Activated naive CD8-positive, alpha-beta T cell treated with anti-CD3 and anti-CD28 coated beads, Interleukin-2, amount 50 U/mL, for 24 hours (primary cell): ENCODE results near the gene CHPT1.
"Not testable (repeated sequence)": the region's sequence is repeated elsewhere in the genome, so short reads cannot be mapped to it uniquely, and the experiment has no call there.

Experiments used
- ATAC-seq: fragments of 150-1000 bp; cut with Tn5 transposase; one replicate; pipeline ENCODE4 v1.10.0; 2021
- DNase-seq: peaks from one replicate; pipeline ENCODE4 v3.0.0; 2021
- H3K27ac Mint-ChIP-seq: one replicate; pipeline ENCODE4 v1.8.0; 2021; ENCODE audit warnings: mild to moderate bottlenecking, mixed read lengths
- H3K27me3 Mint-ChIP-seq: one replicate; pipeline ENCODE4 v1.8.0; 2021; ENCODE audit warnings: mixed read lengths
- H3K36me3 Mint-ChIP-seq: one replicate; pipeline ENCODE4 v1.8.0; 2021; ENCODE audit warnings: low read depth, mixed read lengths
- H3K4me1 Mint-ChIP-seq: one replicate; pipeline ENCODE4 v1.8.0; 2021; ENCODE audit warnings: mixed read lengths
- H3K4me3 Mint-ChIP-seq: one replicate; pipeline ENCODE4 v1.8.0; 2021; ENCODE audit warnings: mild to moderate bottlenecking, moderate library complexity, mixed read lengths
- H3K9me3 Mint-ChIP-seq: one replicate; pipeline ENCODE4 v1.8.0; 2021; ENCODE audit warnings: mixed read lengths

The CHPT1 gene

GRCh38 chr12:101697197-101697929, at the start of gene CHPT1:
CHPT1 (plus strand) TSS chr12:101697640; CDS start chr12:101697862, 222 bp downstream.
- ATAC-seq (peak; percentile 73), DNase-seq (peak; percentile 66)
- Mint-ChIP-seq H3K27ac (peak within 1 kb of the TSS; percentile 78), H3K9me3 (no peaks in the 10 kb centered on the region), H3K4me1 (peaks cover 26% of the 10 kb centered on the region), H3K4me3 (peak within 1 kb of the TSS; percentile 86), H3K27me3 (no peaks in the 10 kb centered on the region), H3K36me3 (no peaks in the 10 kb centered on the region)

- H3K36me3 Mint-ChIP-seq: no peaks in the 10 kb centered on the region
- no peaks in the 10 kb centered on the region for H3K9me3 Mint-ChIP-seq
- H3K27ac Mint-ChIP-seq: no peak overlapping the region
- DNase-seq (no peak), ATAC-seq (no peak)
- peaks cover 16% of the 10 kb centered on the region for H3K27me3 Mint-ChIP-seq
- peaks cover 9% of the 10 kb centered on the region for H3K4me1 Mint-ChIP-seq
- no peak overlapping the region for H3K4me3 Mint-ChIP-seq
These were observed 49.7 kb upstream of the CHPT1 start for GRCh38 chr12:101647711-101648110.

GRCh38 chr12:101648195-101648594, 49.2 kb upstream of the CHPT1 start:
- DNase-seq (no peak), ATAC-seq (peak; percentile 81)
- H3K27me3 Mint-ChIP-seq: peaks cover 16% of the 10 kb centered on the region
- H3K9me3 Mint-ChIP-seq: no peaks in the 10 kb centered on the region
- H3K27ac Mint-ChIP-seq: no peak overlapping the region
- peaks cover 9% of the 10 kb centered on the region for H3K4me1 Mint-ChIP-seq
- H3K36me3 Mint-ChIP-seq: no peaks in the 10 kb centered on the region
- H3K4me3 Mint-ChIP-seq: no peak overlapping the region

GRCh38 chr12:101650346-101651117, 46.9 kb upstream of the CHPT1 start:
- peaks cover 9% of the 10 kb centered on the region for H3K4me1 Mint-ChIP-seq
- no peaks in the 10 kb centered on the region for H3K36me3 Mint-ChIP-seq
- H3K27me3 Mint-ChIP-seq: peaks cover 14% of the 10 kb centered on the region
- H3K4me3 Mint-ChIP-seq: no peak overlapping the region
- no peaks in the 10 kb centered on the region for H3K9me3 Mint-ChIP-seq
- H3K27ac Mint-ChIP-seq: no peak overlapping the region
- DNase-seq (no peak), ATAC-seq (no peak)

- H3K36me3 Mint-ChIP-seq: no peaks in the 10 kb centered on the region
- H3K4me1 Mint-ChIP-seq: peaks cover 2% of the 10 kb centered on the region
- H3K27me3 Mint-ChIP-seq: peaks cover 11% of the 10 kb centered on the region
- H3K9me3 Mint-ChIP-seq: no peaks in the 10 kb centered on the region
- ATAC-seq: no peak
- no peak overlapping the region for H3K4me3 Mint-ChIP-seq
- H3K27ac Mint-ChIP-seq: no peak overlapping the region
- no peak for DNase-seq
These were observed 44.4 kb upstream of the CHPT1 start for GRCh38 chr12:101653030-101653429.

GRCh38 chr12:101653503-101653902, 43.9 kb upstream of the CHPT1 start:
- no peaks in the 10 kb centered on the region for H3K9me3 Mint-ChIP-seq

GRCh38 chr12:101654442-101654841, 43.0 kb upstream of the CHPT1 start:
- no peak for ATAC-seq
- peaks cover 11% of the 10 kb centered on the region for H3K27me3 Mint-ChIP-seq
- H3K36me3 Mint-ChIP-seq: no peaks in the 10 kb centered on the region
- no peaks in the 10 kb centered on the region for H3K9me3 Mint-ChIP-seq
- no peak overlapping the region for H3K4me3 Mint-ChIP-seq
- H3K27ac Mint-ChIP-seq: no peak overlapping the region
- no peak for DNase-seq
- no peaks in the 10 kb centered on the region for H3K4me1 Mint-ChIP-seq

More at GRCh38 chr12:101653503-101653902, 43.9 kb upstream of the CHPT1 start:
- H3K4me1 Mint-ChIP-seq: no peaks in the 10 kb centered on the region
- ATAC-seq (no peak), DNase-seq (no peak)
- no peaks in the 10 kb centered on the region for H3K36me3 Mint-ChIP-seq
- H3K4me3 Mint-ChIP-seq: no peak overlapping the region
- H3K27ac Mint-ChIP-seq: no peak overlapping the region
- peaks cover 11% of the 10 kb centered on the region for H3K27me3 Mint-ChIP-seq

- no peak for ATAC-seq
- peaks cover 7% of the 10 kb centered on the region for H3K9me3 Mint-ChIP-seq
- no peaks in the 10 kb centered on the region for H3K36me3 Mint-ChIP-seq
- no peak overlapping the region for H3K27ac Mint-ChIP-seq
- H3K4me3 Mint-ChIP-seq: no peak overlapping the region
- DNase-seq: no peak
- H3K4me1 Mint-ChIP-seq: peaks cover 3% of the 10 kb centered on the region
- H3K27me3 Mint-ChIP-seq: peaks cover 8% of the 10 kb centered on the region
These were observed 42.0 kb upstream of the CHPT1 start for GRCh38 chr12:101655393-101655792.

GRCh38 chr12:101660662-101661061, 36.8 kb upstream of the CHPT1 start:
- DNase-seq, H3K4me1 Mint-ChIP-seq, H3K4me3 Mint-ChIP-seq, H3K27ac Mint-ChIP-seq, H3K27me3 Mint-ChIP-seq, H3K36me3 Mint-ChIP-seq: not testable (repeated sequence)
- peaks cover 11% of the 10 kb centered on the region for H3K9me3 Mint-ChIP-seq
- peak; percentile 43 for ATAC-seq

GRCh38 chr12:101663298-101663697, 34.1 kb upstream of the CHPT1 start:
- ATAC-seq (no peak), DNase-seq (no peak)
- Mint-ChIP-seq H3K27me3 (peaks cover 9% of the 10 kb centered on the region), H3K4me1 (peaks cover 8% of the 10 kb centered on the region), H3K9me3 (peaks cover 11% of the 10 kb centered on the region), H3K36me3 (no peaks in the 10 kb centered on the region), H3K4me3 (no peak overlapping the region), H3K27ac (no peak overlapping the region)

- peaks cover 9% of the 10 kb centered on the region for H3K27me3 Mint-ChIP-seq
- no peak overlapping the region for H3K4me3 Mint-ChIP-seq
- H3K4me1 Mint-ChIP-seq: peaks cover 10% of the 10 kb centered on the region
- H3K9me3 Mint-ChIP-seq: peaks cover 8% of the 10 kb centered on the region
- H3K36me3 Mint-ChIP-seq: no peaks in the 10 kb centered on the region
- no peak for DNase-seq
- no peak overlapping the region for H3K27ac Mint-ChIP-seq
- no peak for ATAC-seq
These were observed 32.4 kb upstream of the CHPT1 start for GRCh38 chr12:101664992-101665391.

GRCh38 chr12:101666052-101666728, 31.2 kb upstream of the CHPT1 start:
- no peak for DNase-seq
- ATAC-seq: no peak
- Mint-ChIP-seq H3K4me1 (peaks cover 12% of the 10 kb centered on the region), H3K4me3 (no peak overlapping the region), H3K36me3 (no peaks in the 10 kb centered on the region), H3K27ac (no peak overlapping the region), H3K27me3 (peaks cover 9% of the 10 kb centered on the region), H3K9me3 (no peaks in the 10 kb centered on the region)

- Mint-ChIP-seq H3K36me3 (no peaks in the 10 kb centered on the region), H3K27me3 (peaks cover 9% of the 10 kb centered on the region), H3K4me3 (no peak overlapping the region), H3K27ac (no peak overlapping the region), H3K9me3 (no peaks in the 10 kb centered on the region), H3K4me1 (peaks cover 19% of the 10 kb centered on the region)
- ATAC-seq: no peak
- no peak for DNase-seq
These were observed 29.8 kb upstream of the CHPT1 start for GRCh38 chr12:101667591-101667990.

- no peak overlapping the region for H3K4me3 Mint-ChIP-seq
- DNase-seq (peak; percentile 26), ATAC-seq (no peak)
- H3K36me3 Mint-ChIP-seq: no peaks in the 10 kb centered on the region
- peaks cover 8% of the 10 kb centered on the region for H3K27me3 Mint-ChIP-seq
- H3K4me1 Mint-ChIP-seq: peaks cover 19% of the 10 kb centered on the region
- H3K27ac Mint-ChIP-seq: no peak overlapping the region
- no peaks in the 10 kb centered on the region for H3K9me3 Mint-ChIP-seq
These were observed 27.3 kb upstream of the CHPT1 start for GRCh38 chr12:101670007-101670671.
